Fibroblast of lung (primary cell): ENCODE measurements around the gene SIX5.

Source experiments
- EZH2 ChIP-seq: IDR thresholded peaks from 2 replicates; pipeline ENCODE4 v1.5.1; 2012; ENCODE audit warnings: low read length, control low read depth, mild to moderate bottlenecking; ENCODE audit errors: missing control alignments
- TF ChIP-seq, protein P1 (sequence below), 2 donors: IDR thresholded peaks in 1 of 2; conservative IDR thresholded peaks in 1 of 2; 1 replicate in 1 of 2; 2 replicates in 1 of 2; pipeline ENCODE4 v1.5.1; 2011 to 2012; ENCODE audit warnings: low read length in 2 of 2, control low read depth in 1 of 2, inconsistent platforms in 1 of 2, low read depth in 1 of 2, mild to moderate bottlenecking in 1 of 2

DNA sequence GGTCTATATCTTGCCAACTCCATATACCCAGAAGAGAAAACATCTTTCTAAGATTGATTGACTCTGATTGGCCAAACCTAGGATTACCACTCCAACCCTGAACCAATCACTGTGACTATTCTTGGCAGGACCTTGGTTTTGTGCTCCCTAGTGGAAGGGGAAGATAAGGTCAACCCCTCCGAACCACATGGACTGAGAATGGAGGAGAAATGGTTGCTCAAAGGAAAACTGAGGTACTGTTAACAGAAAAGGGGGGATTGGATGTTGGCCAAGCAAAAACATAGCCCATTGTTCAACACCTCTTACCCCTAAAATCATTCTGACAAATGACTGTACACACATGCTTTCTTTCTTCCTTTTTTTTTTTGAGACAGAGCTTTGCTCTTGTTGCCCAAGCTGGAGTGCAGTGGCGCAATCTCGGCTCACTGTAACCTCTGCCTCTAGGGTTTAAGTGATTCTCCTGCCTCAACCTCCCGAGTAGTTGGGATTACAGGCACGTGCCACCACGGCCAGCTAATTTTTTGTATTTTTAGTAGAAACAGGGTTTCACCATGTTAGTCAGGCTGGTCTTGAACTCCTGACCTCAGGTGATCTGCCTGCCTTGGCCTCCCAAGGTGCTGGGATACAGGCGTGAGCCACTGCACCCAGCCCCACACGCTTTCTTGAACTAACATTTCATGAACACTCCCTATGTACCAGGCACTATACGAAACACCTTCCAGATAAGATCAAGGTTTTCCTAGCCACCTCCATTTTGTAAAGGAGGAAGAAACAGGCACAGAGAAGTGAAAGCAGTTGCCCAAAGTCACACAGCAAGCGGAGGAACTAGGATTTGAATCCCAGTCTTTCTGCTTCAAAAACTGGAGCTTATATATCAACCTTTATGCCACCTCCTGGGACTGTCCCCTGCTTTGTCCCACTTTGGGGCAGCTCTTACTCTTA is 29.3 kb downstream of the SIX5 start:
- TF ChIP-seq, protein P1, sequence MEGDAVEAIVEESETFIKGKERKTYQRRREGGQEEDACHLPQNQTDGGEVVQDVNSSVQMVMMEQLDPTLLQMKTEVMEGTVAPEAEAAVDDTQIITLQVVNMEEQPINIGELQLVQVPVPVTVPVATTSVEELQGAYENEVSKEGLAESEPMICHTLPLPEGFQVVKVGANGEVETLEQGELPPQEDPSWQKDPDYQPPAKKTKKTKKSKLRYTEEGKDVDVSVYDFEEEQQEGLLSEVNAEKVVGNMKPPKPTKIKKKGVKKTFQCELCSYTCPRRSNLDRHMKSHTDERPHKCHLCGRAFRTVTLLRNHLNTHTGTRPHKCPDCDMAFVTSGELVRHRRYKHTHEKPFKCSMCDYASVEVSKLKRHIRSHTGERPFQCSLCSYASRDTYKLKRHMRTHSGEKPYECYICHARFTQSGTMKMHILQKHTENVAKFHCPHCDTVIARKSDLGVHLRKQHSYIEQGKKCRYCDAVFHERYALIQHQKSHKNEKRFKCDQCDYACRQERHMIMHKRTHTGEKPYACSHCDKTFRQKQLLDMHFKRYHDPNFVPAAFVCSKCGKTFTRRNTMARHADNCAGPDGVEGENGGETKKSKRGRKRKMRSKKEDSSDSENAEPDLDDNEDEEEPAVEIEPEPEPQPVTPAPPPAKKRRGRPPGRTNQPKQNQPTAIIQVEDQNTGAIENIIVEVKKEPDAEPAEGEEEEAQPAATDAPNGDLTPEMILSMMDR (conservative IDR thresholded peaks at IDR 0.05 in 1 of 2, IDR thresholded peaks at IDR 0.05 in 1 of 2; ENCODE audit: low read depth in 1 of 2, low read length in 2 of 2) = no peak
- TF ChIP-seq EZH2 = no peak
